HCT116 (cell line): ENCODE data around the gene RNF215. TPM values are rescaled to one million over a fixed set of nuclear protein-coding genes. Genes with fewer than 3 reads are reported as not detected.

Source experiments
- ATAC-seq: fragments of 200-7000 bp; cut with Tn5 transposase; 2 replicates; pipeline ENCODE4 v1.9.1; 2020; ENCODE audit warnings: mild to moderate bottlenecking, moderate library complexity
- BruUV-seq: library from RNA; stranded (reverse); fragments of 400-500 nt; replicated peaks from 2 replicates; lab custom pipeline; 2021; lab: Mats Ljungman, UMichigan
- CTCF ChIA-PET: fragments of 300-600 bp; sonication (Branson Sonifier 250); formaldehyde crosslinking; loops from one replicate; lab custom pipeline; 2021; ENCODE audit warnings: antibody characterized with exemption; lab: Charles Lee
- POLR2A ChIA-PET: fragments of 300-600, 350-600 bp; sonication (Branson Sonifier 250); formaldehyde crosslinking; loops from one replicate; lab custom pipeline; 2021; ENCODE audit warnings: antibody characterized with exemption; lab: Charles Lee
- RAD21 ChIA-PET, 2 experiments: fragments of 300-600 bp; sonication (Branson Sonifier 250); formaldehyde crosslinking; loops; one replicate each; lab custom pipeline; 2023; ENCODE audit warnings: low total read pairs in 2 of 2; ENCODE audit not compliant: uncharacterized antibody in 2 of 2, unreplicated experiment in 2 of 2, low non-redundant PET in 1 of 2; lab: Charles Lee
- DNase-seq: peaks from one replicate; pipeline ENCODE4 v3.0.0-alpha.2; 2010; ENCODE audit warnings: low read depth, low spot score
- H2AFZ ChIP-seq: fragments of 200-600 bp; shearing (Covaris generic), sonication (generic); 2 replicates; pipeline ENCODE4 v1.6.1; 2017; ENCODE audit warnings: low read depth, mixed run types, mixed read lengths, antibody characterized with exemption, low read length; ENCODE audit not compliant: poor library complexity, severe bottlenecking
- H3K27ac ChIP-seq: 2 replicates; pipeline ENCODE4 v1.5.1; 2012; ENCODE audit warnings: low read depth, low read length
- H3K27me3 ChIP-seq: fragments of 200-600 bp; sonication (generic); 2 replicates; pipeline ENCODE4 v1.6.1; 2016; ENCODE audit warnings: mixed run types, low read length, mixed read lengths; ENCODE audit not compliant: insufficient read depth
- H3K36me3 ChIP-seq, 2 experiments: fragments of 200-500 bp in 1 of 2; fragments of 200-600 bp in 1 of 2; sonication (Bioruptor generic) in 1 of 2; sonication (generic) in 1 of 2; 2 replicates each; pipeline versions ENCODE4 v1.5.1 to v1.6.1; 2014 to 2016; ENCODE audit warnings: low read length in 2 of 2, inconsistent platforms in 1 of 2, mixed read lengths in 1 of 2, mixed run types in 1 of 2; ENCODE audit not compliant: insufficient read depth in 2 of 2, control insufficient read depth in 1 of 2
- H3K4me1 ChIP-seq, 2 experiments: fragments of 200-600 bp in 1 of 2; sonication (generic) in 1 of 2; 2 replicates each; pipeline versions ENCODE4 v1.5.1 to v1.6.1; 2012 to 2017; ENCODE audit warnings: low read length in 2 of 2, inconsistent platforms in 1 of 2, mild to moderate bottlenecking in 1 of 2, mixed read lengths in 1 of 2, mixed run types in 1 of 2, moderate library complexity in 1 of 2; ENCODE audit not compliant: insufficient read depth in 2 of 2, control insufficient read depth in 1 of 2
- H3K4me2 ChIP-seq: fragments of 200-600 bp; sonication (generic); 2 replicates; pipeline ENCODE4 v1.6.1; 2017; ENCODE audit warnings: mixed run types, low read length, mixed read lengths
- H3K4me3 ChIP-seq, 2 experiments: fragments of 200-600 bp in 1 of 2; sonication (generic) in 1 of 2; replicated peaks in 1 of 2; 2 replicates each; pipeline ENCODE4 v1.5.1; 2011 to 2016; ENCODE audit warnings: low read length in 2 of 2, control low read depth in 1 of 2, low read depth in 1 of 2, mild to moderate bottlenecking in 1 of 2, mixed read lengths in 1 of 2, mixed run types in 1 of 2
- H3K79me2 ChIP-seq: fragments of 200-600 bp; sonication (generic); 2 replicates; pipeline ENCODE4 v1.6.1; 2017; ENCODE audit warnings: mild to moderate bottlenecking, mixed run types, low read length, moderate library complexity, mixed read lengths; ENCODE audit not compliant: insufficient read depth
- H3K9ac ChIP-seq: fragments of 200-600 bp; sonication (generic); 2 replicates; pipeline ENCODE4 v1.6.1; 2016; ENCODE audit warnings: low read length, mixed read lengths
- H3K9me2 ChIP-seq: fragments of 200-600 bp; sonication (generic), shearing (Covaris generic); 2 replicates; pipeline ENCODE4 v1.6.1; 2017; ENCODE audit warnings: mixed run types, mild to moderate bottlenecking, moderate library complexity; ENCODE audit not compliant: insufficient read depth
- H3K9me3 ChIP-seq, 2 experiments: fragments of 200-500 bp in 1 of 2; fragments of 200-600 bp in 1 of 2; sonication (Bioruptor generic) in 1 of 2; sonication (generic) in 1 of 2; 2 replicates each; pipeline ENCODE4 v1.6.1; 2014 to 2017; ENCODE audit warnings: low read length in 2 of 2, mixed read lengths in 2 of 2, inconsistent platforms in 1 of 2, low read depth in 1 of 2, mild to moderate bottlenecking in 1 of 2, mixed run types in 1 of 2, moderate library complexity in 1 of 2; ENCODE audit not compliant: control insufficient read depth in 1 of 2, insufficient read depth in 1 of 2
- H4K20me1 ChIP-seq: fragments of 200-600 bp; sonication (generic), shearing (Covaris generic); 2 replicates; pipeline ENCODE4 v1.6.1; 2017; ENCODE audit warnings: mixed run types, mild to moderate bottlenecking, moderate library complexity; ENCODE audit not compliant: insufficient read depth
- CEBPB ChIP-seq: IDR thresholded peaks from 2 replicates; pipeline ENCODE4 v1.6.1; 2012; ENCODE audit warnings: low read depth
- ELF1 ChIP-seq: IDR thresholded peaks from 2 replicates; pipeline ENCODE4 v1.6.1; 2012; ENCODE audit warnings: low read depth, borderline replicate concordance
- EZH2phosphoT487 ChIP-seq: fragments of 200-600 bp; IDR thresholded peaks from 2 replicates; pipeline ENCODE4 v1.6.1; 2018; ENCODE audit warnings: antibody characterized with exemption, borderline replicate concordance
- MAX ChIP-seq: IDR thresholded peaks from 2 replicates; pipeline ENCODE4 v1.6.1; 2012
- TCF7L2 ChIP-seq: IDR thresholded peaks from 2 replicates; pipeline ENCODE4 v1.7.0; 2011; ENCODE audit warnings: borderline replicate concordance, inconsistent platforms; ENCODE audit not compliant: insufficient read depth, insufficient read length; ENCODE audit errors: extremely low read depth
- ZNF274 ChIP-seq: fragments of 200-500 bp; sonication (Bioruptor generic); IDR thresholded peaks from 2 replicates; pipeline ENCODE4 v1.6.1; 2014; ENCODE audit warnings: mild to moderate bottlenecking, low read depth, low read length, inconsistent platforms
- intact Hi-C: fragments of 100-400 bp; cut with micrococcal nuclease; formaldehyde crosslinking; loops from 2 replicates; pipeline ENCODE4 v1.10.0; 2022
- total RNA-seq: library from RNA; stranded (reverse); gene quantifications from one replicate; pipeline ENCODE4 v1.2.1, GENCODE V29; 2021; ENCODE audit not compliant: unreplicated experiment
- TF ChIP-seq, protein P1 (sequence below), 3 experiments: fragments of 200-600 bp in 1 of 3; sonication (generic) in 1 of 3; IDR thresholded peaks in 2 of 3; conservative IDR thresholded peaks in 1 of 3; 2 replicates each; pipeline ENCODE4 v1.5.1; 2012 to 2017; ENCODE audit warnings: low read depth in 2 of 3, low read length in 2 of 3, antibody characterized with exemption in 1 of 3, borderline replicate concordance in 1 of 3, control low read depth in 1 of 3, mild to moderate bottlenecking in 1 of 3, mixed read lengths in 1 of 3, mixed run types in 1 of 3, moderate library complexity in 1 of 3; ENCODE audit not compliant: insufficient read depth in 1 of 3

The RNF215 gene
- total RNA-seq, 1 experiment from 2014 or later, result 20.2 TPM

GRCh38 chr22:30371981-30372380 is 15.2 kb downstream of the RNF215 start:
- CTCF ChIA-PET, result interaction anchor here (0.7 kb wide), 1 partner anchor 15 kb away, joined by 3 read pairs; the partner anchor contains the start of gene RNF215
- ATAC-seq (no peak), DNase-seq (no peak)
- Histone ChIP-seq H3K4me3 (no peak overlapping the region), H3K9me2 (no peaks in the 10 kb centered on the region), H3K36me3 (no peaks in the 10 kb centered on the region), H3K4me1 (no peaks in the 10 kb centered on the region), H3K9me3 (no peaks in the 10 kb centered on the region), H3K4me2 (no peak overlapping the region), H3K9ac (no peak overlapping the region), H4K20me1 (no peaks in the 10 kb centered on the region), H3K27me3 (no peaks in the 10 kb centered on the region), H3K27ac (no peak overlapping the region), H3K79me2 (no peaks in the 10 kb centered on the region), H2AFZ (no peak overlapping the region)
- intact Hi-C loops, result no loop called here
- RAD21 ChIA-PET, result no interaction called here
- TF ChIP-seq CEBPB (no peak), MAX (no peak), ELF1 (no peak), ZNF274 (no peak), TCF7L2 (no peak)
- TF ChIP-seq, protein P1, sequence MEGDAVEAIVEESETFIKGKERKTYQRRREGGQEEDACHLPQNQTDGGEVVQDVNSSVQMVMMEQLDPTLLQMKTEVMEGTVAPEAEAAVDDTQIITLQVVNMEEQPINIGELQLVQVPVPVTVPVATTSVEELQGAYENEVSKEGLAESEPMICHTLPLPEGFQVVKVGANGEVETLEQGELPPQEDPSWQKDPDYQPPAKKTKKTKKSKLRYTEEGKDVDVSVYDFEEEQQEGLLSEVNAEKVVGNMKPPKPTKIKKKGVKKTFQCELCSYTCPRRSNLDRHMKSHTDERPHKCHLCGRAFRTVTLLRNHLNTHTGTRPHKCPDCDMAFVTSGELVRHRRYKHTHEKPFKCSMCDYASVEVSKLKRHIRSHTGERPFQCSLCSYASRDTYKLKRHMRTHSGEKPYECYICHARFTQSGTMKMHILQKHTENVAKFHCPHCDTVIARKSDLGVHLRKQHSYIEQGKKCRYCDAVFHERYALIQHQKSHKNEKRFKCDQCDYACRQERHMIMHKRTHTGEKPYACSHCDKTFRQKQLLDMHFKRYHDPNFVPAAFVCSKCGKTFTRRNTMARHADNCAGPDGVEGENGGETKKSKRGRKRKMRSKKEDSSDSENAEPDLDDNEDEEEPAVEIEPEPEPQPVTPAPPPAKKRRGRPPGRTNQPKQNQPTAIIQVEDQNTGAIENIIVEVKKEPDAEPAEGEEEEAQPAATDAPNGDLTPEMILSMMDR (IDR thresholded peaks at IDR 0.05 in 2 of 3, conservative IDR thresholded peaks at IDR 0.05 in 1 of 3; ENCODE audit: borderline replicate concordance in 1 of 3, insufficient read depth in 1 of 3, low read depth in 2 of 3, low read length in 2 of 3), result no peak
- POLR2A ChIA-PET, result no interaction called here
- BruUV-seq, result no TSS peak

DNA sequence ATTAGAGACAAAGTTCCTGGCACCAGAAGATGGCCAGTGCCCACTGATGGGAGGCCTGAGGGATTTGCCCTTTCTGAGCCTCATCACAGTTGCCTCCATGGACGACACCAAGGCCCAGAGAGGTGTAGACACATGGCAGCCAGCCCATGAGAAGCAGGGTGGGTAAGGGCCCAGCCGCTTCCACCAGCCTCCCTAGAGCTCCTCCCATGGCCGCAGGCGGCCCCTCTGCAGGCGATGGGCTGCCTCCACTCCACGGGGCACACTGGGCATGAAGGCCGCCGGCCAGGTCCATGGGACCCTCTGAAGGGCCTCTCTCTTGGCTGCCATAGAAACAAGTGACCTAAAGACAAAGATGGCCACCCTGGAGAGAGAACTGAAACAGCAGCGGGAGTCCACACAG is 15.9 kb downstream of the RNF215 start:
- Histone ChIP-seq H2AFZ (no peak overlapping the region), H3K79me2 (no peaks in the 10 kb centered on the region), H3K27ac (no peak overlapping the region), H3K36me3 (no peaks in the 10 kb centered on the region), H3K9me2 (no peaks in the 10 kb centered on the region), H4K20me1 (no peaks in the 10 kb centered on the region), H3K4me1 (no peaks in the 10 kb centered on the region), H3K9me3 (no peaks in the 10 kb centered on the region), H3K4me3 (no peak overlapping the region), H3K4me2 (no peak overlapping the region)
- ATAC-seq (no peak), DNase-seq (no peak)
- ChIA-PET POLR2A (no interaction called here), RAD21 (no interaction called here), CTCF (no interaction called here)
- no TSS peak for BruUV-seq
- no peak for TF ChIP-seq EZH2phosphoT487
- TF ChIP-seq, all 23 proteins: peak for 0
- intact Hi-C loops, result no loop called here
- Histone ChIP-seq H3K27me3 (no peaks in the 10 kb centered on the region), H3K9ac (no peak overlapping the region)
